Astrocyte of the cerebellum (primary cell): ENCODE results near the gene HBA2.

ENCODE experiments used
- DNase-seq: peaks from one replicate; pipeline ENCODE4 v3.0.0-alpha.2; 2011; ENCODE audit warnings: low read depth
- H3K4me3 ChIP-seq: 2 replicates; pipeline ENCODE4 v1.5.1; 2011; ENCODE audit warnings: mild to moderate bottlenecking, low read depth, low read length, moderate library complexity
- CTCF ChIP-seq: IDR thresholded peaks from 2 replicates; pipeline ENCODE4 v1.5.1; 2012; ENCODE audit warnings: low read length, low read depth, moderate library complexity, mild to moderate bottlenecking; ENCODE audit errors: missing control alignments
- in situ Hi-C: cut with HindIII; loops from 2 replicates; pipeline ENCODE4 v1.10.0; 2017; ENCODE audit warnings: low sequenced_read_pairs

The HBA2 gene

DNA sequence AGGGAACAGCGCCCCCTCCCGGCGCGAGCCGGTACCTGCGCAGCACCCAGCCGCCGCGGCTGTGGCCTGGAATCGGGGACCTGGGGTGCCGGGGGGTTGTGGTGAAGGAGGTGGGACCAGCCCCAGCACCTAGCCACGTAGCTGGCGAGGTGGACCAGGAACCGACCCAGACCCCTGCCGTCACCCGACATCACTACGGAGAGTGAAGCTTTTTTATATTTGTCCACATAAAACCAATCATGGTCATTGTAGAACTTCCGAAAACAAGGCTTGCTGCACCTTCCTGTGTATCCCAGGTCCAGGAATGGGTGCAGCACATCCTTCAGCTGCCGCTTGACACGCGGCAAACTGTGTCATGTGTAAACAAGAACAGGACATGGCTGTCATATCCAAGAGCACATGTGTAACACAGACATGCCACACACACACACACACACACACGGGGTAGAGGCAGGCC, 8.9 kb downstream of the HBA2 start:
- H3K4me3 ChIP-seq, result no peak overlapping the region
- DNase-seq, result no peak
- in situ Hi-C loops, result no loop called here
- peak; percentile 89 for TF ChIP-seq CTCF

DNA sequence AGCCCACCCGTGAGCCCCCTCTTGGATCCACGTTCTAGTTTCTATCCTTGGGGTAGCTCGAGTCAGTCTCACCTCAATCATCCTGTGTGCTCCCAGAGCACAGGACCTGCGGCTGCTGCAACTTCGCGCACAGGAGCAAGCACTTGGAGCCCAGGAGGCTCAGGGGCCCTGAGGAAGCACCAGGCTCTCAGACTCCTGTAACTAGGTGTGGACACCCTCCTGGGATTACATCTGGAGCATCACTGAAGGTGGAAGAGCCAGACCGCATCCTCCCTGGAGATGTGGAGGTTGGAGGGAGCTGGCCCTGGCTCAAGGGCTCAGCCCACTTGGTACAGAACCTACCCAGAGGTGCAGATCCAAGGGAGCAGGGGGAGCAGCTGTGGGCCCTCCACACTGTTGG, 10.3 kb downstream of the HBA2 start:
- in situ Hi-C loops, result no loop called here
- TF ChIP-seq CTCF, result no peak
- H3K4me3 ChIP-seq, result no peak overlapping the region
- DNase-seq, result no peak

- no peak overlapping the region for H3K4me3 ChIP-seq
- DNase-seq, result no peak
- in situ Hi-C loops, result no loop called here
- no peak for TF ChIP-seq CTCF
Measured at GRCh38 chr16:185213-185612, 12.5 kb downstream of the HBA2 start.

- H3K4me3 ChIP-seq, result no peak overlapping the region
- no peak for TF ChIP-seq CTCF
- DNase-seq, result no peak
- in situ Hi-C loops, result no loop called here
Measured at GRCh38 chr16:185691-186090, 13.0 kb downstream of the HBA2 start.

DNA sequence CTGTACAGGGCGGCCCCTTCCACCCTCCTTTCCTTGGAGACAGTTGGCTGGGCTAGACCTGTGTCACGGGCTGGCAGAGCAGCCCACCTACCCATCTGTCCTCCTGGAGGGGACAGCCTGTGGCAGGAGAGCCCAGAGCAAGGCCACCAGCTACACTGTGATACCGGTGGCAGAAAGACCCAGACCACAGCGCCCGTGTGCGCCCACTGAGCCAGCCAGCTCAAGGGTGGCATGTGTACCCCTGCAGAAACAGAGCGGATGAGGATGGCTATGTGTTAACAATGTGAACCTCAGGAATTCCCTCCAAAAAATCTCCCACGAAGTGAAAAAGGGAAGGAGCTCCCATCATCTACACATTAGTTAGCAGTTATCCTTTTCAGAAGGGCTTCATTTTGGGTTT, 14.7 kb downstream of the HBA2 start:
- TF ChIP-seq CTCF, result no peak
- in situ Hi-C loops, result no loop called here
- no peak for DNase-seq
- no peak overlapping the region for H3K4me3 ChIP-seq

DNA sequence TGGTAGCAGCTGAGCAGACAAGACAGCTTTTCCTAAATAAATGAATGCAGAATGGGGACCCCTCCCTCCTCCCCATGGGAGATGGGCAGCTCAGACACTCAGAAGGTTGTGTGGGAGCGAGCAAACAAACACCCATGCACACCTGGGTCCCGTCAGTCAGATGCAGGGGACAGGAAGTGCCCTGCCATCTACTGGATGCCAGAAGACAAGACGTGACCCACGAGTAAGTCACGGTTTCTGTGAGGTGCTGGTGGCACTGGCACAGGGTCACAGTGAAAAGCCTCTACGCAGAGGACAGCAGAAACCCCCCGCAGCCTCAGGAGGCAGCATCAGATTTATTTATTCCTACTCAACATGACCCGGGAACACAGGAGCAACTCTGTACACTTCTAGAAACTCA, 16.0 kb downstream of the HBA2 start:
- no peak for TF ChIP-seq CTCF
- DNase-seq, result no peak
- in situ Hi-C loops, result no loop called here
- no peak overlapping the region for H3K4me3 ChIP-seq

GRCh38 chr16:189604-190186, 17.0 kb downstream of the HBA2 start:
- TF ChIP-seq CTCF, result no peak
- H3K4me3 ChIP-seq, result no peak overlapping the region
- DNase-seq, result no peak
- in situ Hi-C loops, result no loop called here
